Inflammatory macrophage treated with lipopolysaccharide for 1 hour (primary cell): Measurements from ENCODE around the gene MOV10L1.

ENCODE experiments used
- DNase-seq, 2 donors: peaks; one replicate each; pipeline ENCODE4 v3.0.0-alpha.2; 2020 to 2022

The MOV10L1 gene

GRCh38 chr22:50141462-50141861 lies 51.7 kb downstream of the MOV10L1 start:
- DNase-seq: no peak

GRCh38 chr22:50141891-50142363 lies 52.1 kb downstream of the MOV10L1 start:
- no peak for DNase-seq

GRCh38 chr22:50143096-50143495 lies 53.3 kb downstream of the MOV10L1 start:
- DNase-seq: peak in 1 of 2 donors; percentile 8

DNA sequence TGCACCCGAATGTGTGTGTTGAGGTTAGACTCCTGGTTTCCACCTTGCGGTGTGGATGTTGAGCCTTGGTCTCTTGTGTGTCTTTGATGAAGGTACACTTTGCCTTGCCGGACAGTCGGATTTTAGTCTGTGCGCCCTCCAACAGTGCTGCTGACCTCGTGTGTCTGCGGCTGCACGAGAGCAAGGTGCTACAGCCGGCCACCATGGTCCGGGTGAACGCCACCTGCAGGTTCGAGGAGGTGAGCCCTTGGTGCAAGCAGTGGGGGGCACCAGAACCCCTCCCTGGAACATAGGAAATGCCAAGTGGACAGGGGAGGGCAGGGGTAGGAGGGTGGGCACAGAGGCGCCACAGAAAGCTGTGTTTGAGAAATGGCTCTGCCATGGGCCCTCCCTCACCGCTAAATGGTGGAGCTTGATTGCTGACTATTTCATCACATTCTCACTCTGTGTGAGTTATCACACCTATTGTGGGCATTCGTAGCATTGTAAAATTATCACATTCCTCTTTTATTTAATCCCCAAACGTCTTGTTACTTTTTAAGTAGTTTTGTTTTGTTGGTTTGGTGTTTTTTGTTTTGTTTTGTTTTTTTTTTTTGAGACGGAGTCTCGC lies 54.3 kb downstream of the MOV10L1 start:
- no peak for DNase-seq

DNA sequence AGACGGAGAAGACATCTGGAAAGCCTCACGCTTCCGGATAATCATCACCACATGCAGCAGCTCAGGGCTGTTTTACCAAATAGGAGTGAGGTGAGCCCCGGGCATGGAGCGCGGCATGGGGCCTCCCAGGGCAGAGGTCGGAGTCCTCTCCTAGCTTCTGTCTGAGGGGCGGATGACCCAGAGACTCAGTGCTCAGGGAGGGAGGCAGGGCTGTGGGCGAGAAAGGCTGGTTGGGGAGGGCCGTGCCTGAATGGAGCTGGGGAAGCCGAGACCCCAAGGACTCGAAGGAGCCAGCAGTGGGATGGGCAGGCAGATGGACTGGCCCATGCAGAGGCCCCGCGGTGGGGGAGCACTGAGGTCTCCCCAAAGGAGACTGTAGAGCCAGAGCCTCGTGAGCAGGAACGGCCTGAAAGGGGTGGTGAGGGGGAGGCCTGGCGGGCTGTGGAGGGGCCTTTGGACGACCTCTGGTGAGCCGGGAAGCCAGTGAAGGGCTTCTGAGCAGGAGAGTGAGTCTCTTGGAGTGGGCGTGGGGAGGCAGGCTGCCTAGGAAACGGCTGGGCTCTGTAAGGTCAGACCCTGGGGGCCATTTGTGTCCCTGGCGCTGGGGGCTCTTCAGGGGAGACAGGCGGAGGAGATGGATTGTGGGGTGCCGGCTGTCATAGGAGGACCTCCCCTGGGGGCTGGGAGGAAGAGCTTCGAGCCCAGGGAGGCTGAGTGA lies 56.1 kb downstream of the MOV10L1 start:
- no peak for DNase-seq

- DNase-seq: peak; percentile 20 to 35
Measured at GRCh38 chr22:50146439-50147238, 56.8 kb downstream of the MOV10L1 start.

- peak in 1 of 2 donors; percentile 25 for DNase-seq
Measured at GRCh38 chr22:50147258-50148165, 57.7 kb downstream of the MOV10L1 start.

DNA sequence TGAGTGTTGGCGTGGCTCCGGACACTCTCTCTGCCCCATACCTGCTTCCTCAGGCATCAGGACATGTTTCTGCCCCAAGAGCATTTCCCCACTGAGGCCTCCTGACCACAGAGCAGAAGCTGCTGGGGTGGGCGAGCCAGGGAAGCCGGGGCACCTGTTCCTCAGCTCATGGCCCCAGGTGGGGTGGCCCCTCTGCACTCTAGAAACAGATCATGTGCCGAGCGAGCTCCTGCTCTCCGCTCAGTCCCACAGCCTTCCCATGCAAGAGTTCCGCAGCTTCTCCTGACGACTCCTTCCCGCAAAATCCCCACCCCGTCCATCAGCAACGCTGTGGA lies 58.3 kb downstream of the MOV10L1 start:
- DNase-seq: no peak

DNA sequence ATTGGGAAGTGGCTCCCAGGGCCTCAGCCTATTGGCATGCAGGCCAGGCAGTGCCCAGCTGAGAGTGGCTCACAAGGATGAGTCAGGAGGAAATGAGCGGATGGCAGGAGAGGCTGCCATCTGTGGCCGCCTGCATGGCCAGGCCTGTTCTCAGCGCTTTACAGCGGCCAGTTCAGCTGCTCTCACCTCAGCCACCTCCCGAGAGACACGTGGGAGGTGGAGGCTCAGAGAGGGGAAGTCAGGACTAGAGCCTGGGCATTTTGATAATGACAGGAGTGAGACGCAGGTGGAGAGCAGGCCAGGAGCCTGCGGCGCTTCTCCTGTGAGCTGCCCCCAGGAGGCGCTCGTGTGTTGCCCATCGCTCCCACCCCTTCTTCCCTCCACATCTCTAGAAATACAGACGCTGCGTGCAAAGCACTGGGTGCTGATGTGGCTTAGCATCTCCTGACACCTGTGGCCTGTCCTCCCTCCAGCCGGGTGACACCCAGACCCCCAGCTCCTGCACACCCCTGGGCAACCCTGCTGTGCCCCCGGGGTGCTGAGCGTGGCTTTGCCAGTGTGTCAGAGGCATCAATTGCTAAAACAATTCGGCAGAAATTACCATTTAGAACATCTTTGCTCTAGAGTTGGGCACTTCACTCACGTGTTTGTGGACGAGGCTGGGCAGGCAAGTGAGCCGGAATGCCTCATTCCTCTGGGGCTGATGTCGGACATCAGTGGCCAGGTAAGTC lies 59.4 kb downstream of the MOV10L1 start:
- DNase-seq: peak; percentile 38 to 71

DNA sequence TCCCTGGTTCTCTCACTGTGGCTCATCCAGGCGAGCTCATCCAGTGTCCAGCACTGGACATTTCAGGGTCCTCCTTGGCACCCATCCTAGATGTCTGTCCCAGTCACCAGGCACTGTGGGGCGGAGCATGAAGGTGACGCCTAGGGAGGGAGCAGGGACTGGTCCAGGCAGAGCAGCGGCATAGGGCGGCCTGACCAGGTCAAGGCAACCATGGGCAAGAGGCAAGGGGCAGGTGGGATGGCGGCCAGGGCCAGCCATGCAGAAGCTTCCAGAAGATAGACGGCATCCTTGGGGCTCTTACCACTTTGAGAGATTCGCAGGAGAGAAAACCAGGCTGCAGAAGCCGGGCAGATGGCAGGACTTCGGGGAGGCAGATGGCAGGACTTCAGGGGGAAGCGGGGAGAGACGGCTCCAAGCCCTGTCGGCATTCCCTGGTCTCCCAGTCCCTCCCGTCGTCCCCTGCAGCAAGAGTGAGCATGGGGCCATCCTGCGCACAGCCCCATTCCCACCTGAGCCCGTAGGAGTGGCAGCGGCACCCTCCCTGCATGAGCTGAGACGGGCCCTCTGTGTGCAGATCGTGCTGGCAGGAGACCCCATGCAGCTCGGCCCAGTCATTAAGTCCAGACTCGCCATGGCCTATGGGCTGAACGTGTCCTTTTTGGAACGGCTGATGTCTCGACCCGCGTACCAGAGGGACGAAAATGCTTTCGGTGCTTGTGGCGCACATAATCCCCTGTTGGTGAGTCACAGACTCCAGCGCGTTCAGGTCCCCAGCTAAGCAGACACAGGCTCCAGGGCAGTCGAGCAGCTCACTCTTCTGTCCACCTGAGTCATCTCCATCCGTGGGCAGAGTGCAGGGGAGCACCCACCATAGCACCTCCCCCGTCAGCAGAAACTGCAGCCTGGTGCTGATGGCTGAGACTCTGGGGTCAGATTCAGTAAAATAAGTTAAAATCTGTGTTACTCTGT lies 60.6 kb downstream of the MOV10L1 start:
- no peak for DNase-seq

DNA sequence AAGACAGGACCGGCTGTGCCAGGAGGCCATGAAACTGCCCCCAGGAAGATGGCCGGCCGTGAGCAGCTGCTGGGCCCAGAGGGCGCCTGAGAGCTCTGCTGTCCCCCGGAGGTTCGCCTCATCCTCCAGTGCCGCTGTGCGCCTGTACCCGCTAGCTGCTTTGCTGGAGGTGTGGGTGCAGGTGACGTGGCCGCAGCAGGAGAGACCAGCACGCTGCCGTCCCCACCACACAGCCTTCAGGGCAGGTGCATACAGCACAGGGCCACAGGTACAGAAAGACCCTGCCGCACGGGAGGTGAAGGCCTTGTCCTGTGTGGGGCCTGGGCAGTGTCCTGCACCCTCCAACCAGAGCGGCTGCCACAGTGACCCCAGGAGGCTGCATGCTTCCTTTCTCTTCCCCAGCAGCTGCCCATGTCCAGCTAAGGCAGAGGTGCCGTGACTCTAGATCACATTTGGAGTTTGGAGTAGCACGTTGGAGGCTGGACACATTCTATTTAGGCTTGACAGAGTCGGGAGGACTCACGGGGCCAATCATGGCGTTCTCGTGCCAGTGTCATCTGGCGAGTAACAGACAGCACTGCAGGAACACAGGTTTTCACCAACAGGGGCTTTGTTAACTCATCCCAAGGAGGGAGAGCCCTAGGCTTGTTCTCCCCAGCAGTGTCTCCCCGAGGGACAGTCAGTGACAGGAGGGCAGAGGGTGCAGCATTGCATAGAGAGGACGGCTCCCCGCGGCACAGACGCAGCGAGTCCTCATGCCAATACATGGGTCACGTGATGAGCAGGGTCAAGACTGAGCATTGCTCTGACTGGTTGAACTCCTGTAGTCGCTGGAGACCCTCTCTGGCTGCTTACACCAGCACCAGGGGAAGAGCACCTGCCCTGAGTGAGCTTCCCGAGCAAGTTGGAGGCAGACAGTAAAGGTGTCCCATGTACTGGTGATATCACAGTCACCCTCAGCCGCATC lies 62.0 kb downstream of the MOV10L1 start:
- no peak for DNase-seq

GRCh38 chr22:50153056-50153755 lies 63.4 kb downstream of the MOV10L1 start:
- DNase-seq: no peak

- DNase-seq: no peak
Measured at GRCh38 chr22:50153756-50154140, 63.9 kb downstream of the MOV10L1 start.

- no peak for DNase-seq
Measured at GRCh38 chr22:50157709-50158375, 68.0 kb downstream of the MOV10L1 start.

GRCh38 chr22:50160947-50161346 lies 71.1 kb downstream of the MOV10L1 start:
- no peak for DNase-seq

DNA sequence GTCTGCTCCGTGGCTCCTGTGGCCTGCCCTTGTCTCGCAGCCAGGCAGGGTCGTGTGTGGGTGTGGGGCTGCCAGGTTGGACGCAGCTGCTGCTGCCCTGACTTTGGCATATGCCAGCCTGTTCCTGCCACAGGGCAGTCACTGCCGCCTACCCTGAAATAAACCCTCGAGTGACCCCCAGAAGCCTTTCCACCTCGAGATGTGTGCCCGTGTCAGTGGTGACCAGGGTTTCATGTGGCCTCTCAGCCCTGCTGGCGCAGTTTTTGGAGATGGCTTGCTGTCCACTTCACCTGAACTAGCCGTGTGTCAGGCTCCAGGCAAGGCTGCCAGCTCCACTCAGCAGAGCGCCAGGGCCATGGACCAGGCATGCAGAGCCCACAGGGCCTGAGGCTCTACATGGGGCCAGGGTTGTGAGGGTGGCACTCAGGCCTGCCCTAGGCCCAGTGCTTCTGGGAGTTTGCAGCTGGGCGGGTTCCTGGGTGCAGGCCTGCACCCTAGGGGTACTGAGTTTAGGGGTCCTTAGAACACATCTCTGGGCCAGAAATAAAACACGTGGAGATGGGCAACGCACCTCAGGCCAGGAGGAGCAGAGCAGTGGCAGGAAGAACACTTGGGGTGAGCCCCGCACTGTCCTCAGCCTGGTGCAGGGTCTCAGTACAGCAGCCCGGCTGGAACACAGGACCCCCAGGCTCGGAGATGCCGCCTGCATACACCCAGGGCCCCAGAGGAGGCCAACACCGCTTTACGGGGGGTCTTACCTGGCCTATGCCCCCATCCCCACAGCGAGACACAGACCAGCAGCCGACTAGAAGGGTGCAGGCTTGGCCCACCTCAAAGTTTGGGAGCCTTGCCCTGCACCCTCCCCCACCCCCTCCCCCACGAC lies 71.9 kb downstream of the MOV10L1 start:
- DNase-seq: no peak

DNA sequence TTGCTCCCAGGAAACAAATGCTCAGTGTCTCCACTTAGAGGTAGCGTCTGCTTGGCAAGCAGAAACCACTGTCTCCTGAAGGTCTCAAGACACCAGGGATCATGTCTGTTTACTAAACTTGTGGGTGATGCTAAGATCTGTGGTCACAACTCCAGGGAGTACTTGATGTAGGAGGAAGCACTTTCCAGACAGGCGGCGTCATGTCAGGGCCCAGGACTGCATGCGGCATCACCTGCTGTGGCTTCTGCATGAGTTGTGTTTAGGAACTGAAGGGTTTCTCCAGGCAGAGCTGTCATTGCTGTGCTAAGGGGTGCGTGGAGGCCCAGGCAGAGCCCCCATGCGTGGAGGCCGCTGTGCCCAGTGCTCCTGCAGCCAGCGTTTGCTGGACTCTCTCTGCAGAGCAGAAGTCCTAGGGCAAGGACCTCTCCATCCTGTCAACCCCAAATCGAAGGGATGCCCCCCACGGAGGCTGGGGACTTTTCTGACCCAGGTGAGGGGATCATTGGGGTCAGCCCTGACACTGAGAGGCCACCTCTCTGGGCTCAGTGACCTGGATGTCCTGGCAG lies 72.7 kb downstream of the MOV10L1 start:
- DNase-seq: no peak
